Mesenchymal stem cell (in vitro differentiated cells and primary cell): ENCODE results near the gene GNAT2.

Experiments
- DNase-seq: peaks from one replicate; pipeline ENCODE4 v3.0.0-alpha.2; 2013
- H2AFZ ChIP-seq: one replicate; pipeline ENCODE4 v1.6.1; 2013; ENCODE audit warnings: low read depth, mild to moderate bottlenecking, control low read depth, inconsistent platforms, low read length, moderate library complexity
- H2AK5ac ChIP-seq: 2 replicates; pipeline ENCODE4 v1.6.1; 2013; ENCODE audit warnings: low read length, moderate library complexity, mild to moderate bottlenecking, inconsistent platforms; ENCODE audit not compliant: severe bottlenecking
- H2BK120ac ChIP-seq: one replicate; pipeline ENCODE4 v1.6.1; 2013; ENCODE audit warnings: low read depth, mild to moderate bottlenecking, inconsistent platforms, low read length, moderate library complexity
- H2BK12ac ChIP-seq, 2 experiments: one replicate each; pipeline ENCODE4 v1.6.1; 2013; ENCODE audit warnings: inconsistent platforms in 2 of 2, low read length in 2 of 2, mild to moderate bottlenecking in 2 of 2, moderate library complexity in 2 of 2, control low read depth in 1 of 2
- H2BK15ac ChIP-seq: one replicate; pipeline ENCODE4 v1.6.1; 2013; ENCODE audit warnings: mild to moderate bottlenecking, low read depth, inconsistent platforms; ENCODE audit not compliant: poor library complexity, severe bottlenecking
- H2BK5ac ChIP-seq: 2 replicates; pipeline ENCODE4 v1.6.1; 2013; ENCODE audit warnings: low read depth, mild to moderate bottlenecking, low read length, control low read depth, inconsistent platforms; ENCODE audit not compliant: poor library complexity, severe bottlenecking
- H3K14ac ChIP-seq, 2 experiments: one replicate each; pipeline ENCODE4 v1.6.1; 2013; ENCODE audit warnings: inconsistent platforms in 2 of 2, low read length in 2 of 2, control low read depth in 1 of 2, mild to moderate bottlenecking in 1 of 2, moderate library complexity in 1 of 2
- H3K18ac ChIP-seq, 2 experiments: one replicate each; pipeline ENCODE4 v1.6.1; 2013; ENCODE audit warnings: inconsistent platforms in 2 of 2, low read length in 2 of 2, control low read depth in 1 of 2, low read depth in 1 of 2, mild to moderate bottlenecking in 1 of 2
- H3K23ac ChIP-seq, 2 experiments: one replicate each; pipeline ENCODE4 v1.6.1; 2013; ENCODE audit warnings: inconsistent platforms in 2 of 2, low read length in 2 of 2, mild to moderate bottlenecking in 2 of 2, moderate library complexity in 2 of 2, control low read depth in 1 of 2
- H3K27ac ChIP-seq: 2 replicates; pipeline ENCODE4 v1.5.1; 2013; ENCODE audit warnings: mild to moderate bottlenecking, moderate library complexity, low read length, control low read depth, inconsistent platforms; ENCODE audit not compliant: poor library complexity, severe bottlenecking
- H3K27me3 ChIP-seq, 2 experiments: 2 replicates each; pipeline versions ENCODE4 v1.6.1 to v1.7.0; 2013; ENCODE audit warnings: low read length in 2 of 2, mild to moderate bottlenecking in 2 of 2, moderate library complexity in 2 of 2, control low read depth in 1 of 2, inconsistent platforms in 1 of 2; ENCODE audit not compliant: control insufficient read depth in 1 of 2, insufficient read depth in 1 of 2
- H3K36me3 ChIP-seq, 2 experiments: 2 replicates each; pipeline versions ENCODE4 v1.6.1 to v1.7.0; 2013; ENCODE audit warnings: low read length in 2 of 2, control low read depth in 1 of 2, inconsistent platforms in 1 of 2, low read depth in 1 of 2, mild to moderate bottlenecking in 1 of 2; ENCODE audit not compliant: insufficient read depth in 2 of 2, control insufficient read depth in 1 of 2
- H3K4ac ChIP-seq, 2 experiments: one replicate each; pipeline ENCODE4 v1.6.1; 2013; ENCODE audit warnings: inconsistent platforms in 2 of 2, low read length in 2 of 2, mild to moderate bottlenecking in 2 of 2, moderate library complexity in 2 of 2, control low read depth in 1 of 2, low read depth in 1 of 2
- H3K4me1 ChIP-seq: 2 replicates; pipeline ENCODE4 v1.6.1; 2013; ENCODE audit warnings: low read depth, low read length, control low read depth; ENCODE audit not compliant: control insufficient read depth, insufficient read depth
- H3K4me2 ChIP-seq: 2 replicates; pipeline ENCODE4 v1.6.1; 2013; ENCODE audit warnings: low read length, mild to moderate bottlenecking, inconsistent platforms; ENCODE audit not compliant: poor library complexity, severe bottlenecking
- H3K4me3 ChIP-seq, 2 experiments: 2 replicates each; pipeline versions ENCODE4 v1.5.1 to v1.7.0; 2013; ENCODE audit warnings: low read length in 2 of 2, mild to moderate bottlenecking in 2 of 2, control low read depth in 1 of 2, low read depth in 1 of 2; ENCODE audit not compliant: insufficient read depth in 1 of 2
- H3K79me1 ChIP-seq: replicated peaks from 2 replicates; pipeline ENCODE4 v1.6.1; 2013; ENCODE audit warnings: mild to moderate bottlenecking, control low read depth, low read length, inconsistent platforms; ENCODE audit not compliant: poor library complexity, severe bottlenecking
- H3K9ac ChIP-seq: 2 replicates; pipeline ENCODE4 v1.7.0; 2013; ENCODE audit warnings: mild to moderate bottlenecking, low read length, moderate library complexity
- H3K9me3 ChIP-seq: 2 replicates; pipeline ENCODE4 v1.7.0; 2013; ENCODE audit warnings: mild to moderate bottlenecking, low read length; ENCODE audit not compliant: control insufficient read depth
- H4K8ac ChIP-seq: one replicate; pipeline ENCODE4 v1.6.1; 2013; ENCODE audit warnings: inconsistent platforms, mild to moderate bottlenecking, low read length, moderate library complexity
- H4K91ac ChIP-seq: one replicate; pipeline ENCODE4 v1.6.1; 2013; ENCODE audit warnings: mild to moderate bottlenecking, low read length, inconsistent platforms
- WGBS: methylation state at CpG from one replicate; pipeline ENCODE4 v1.1.7; 2013; ENCODE audit warnings: mixed read lengths; 5-methylcytosine and 5-hydroxymethylcytosine counted together

Gene GNAT2

GRCh38 chr1:109567877-109568672, 51.3 kb downstream of the GNAT2 start:
- no peak overlapping the region for H3K14ac ChIP-seq
- H2AFZ ChIP-seq: no peak overlapping the region
- peaks cover 8% of the 10 kb centered on the region for H3K4me1 ChIP-seq
- H4K8ac ChIP-seq: no peak overlapping the region
- H3K79me1 ChIP-seq: no peaks in the 10 kb centered on the region
- H3K36me3 ChIP-seq: no peaks in the 10 kb centered on the region
- H3K4ac ChIP-seq: no peak overlapping the region
- H2BK15ac ChIP-seq: no peak overlapping the region
- no peak overlapping the region for H3K18ac ChIP-seq
- H3K27ac ChIP-seq: peak overlapping the region; percentile 32
- H3K9me3 ChIP-seq: no peaks in the 10 kb centered on the region
- no peak overlapping the region for H3K9ac ChIP-seq
- H3K4me3 ChIP-seq: no peak overlapping the region
- DNase-seq: no peak
- no peak overlapping the region for H2BK5ac ChIP-seq
- H3K23ac ChIP-seq: no peak overlapping the region
- H4K91ac ChIP-seq: no peak overlapping the region
- no CpG with 5 or more reads among the region's 4 CpGs for WGBS
- H3K27me3 ChIP-seq: no peaks in the 10 kb centered on the region
- H2BK12ac ChIP-seq: no peak overlapping the region
- H3K4me2 ChIP-seq: no peak overlapping the region
- H2AK5ac ChIP-seq: no peak overlapping the region
- no peak overlapping the region for H2BK120ac ChIP-seq

GRCh38 chr1:109566982-109567381, 52.4 kb downstream of the GNAT2 start:
- no peak for DNase-seq
- Histone ChIP-seq H3K27me3 (no peaks in the 10 kb centered on the region), H3K18ac (no peak overlapping the region), H3K79me1 (no peaks in the 10 kb centered on the region), H4K8ac (no peak overlapping the region), H3K9ac (no peak overlapping the region), H4K91ac (no peak overlapping the region), H3K27ac (peak overlapping the region; percentile 31), H3K4me3 (no peak overlapping the region), H3K9me3 (no peaks in the 10 kb centered on the region), H3K4me2 (no peak overlapping the region), H2BK120ac (no peak overlapping the region), H3K36me3 (no peaks in the 10 kb centered on the region), H3K23ac (no peak overlapping the region), H3K14ac (no peak overlapping the region), H2BK12ac (no peak overlapping the region), H2BK5ac (no peak overlapping the region), H3K4me1 (peaks cover 9% of the 10 kb centered on the region), H2AFZ (no peak overlapping the region), H2BK15ac (no peak overlapping the region), H2AK5ac (no peak overlapping the region), H3K4ac (no peak overlapping the region)
- WGBS: 100% methylated on average over 1 of the region's 1 CpG

GRCh38 chr1:109565241-109565640, 54.2 kb downstream of the GNAT2 start:
- H3K23ac ChIP-seq: no peak overlapping the region
- no peak overlapping the region for H3K27ac ChIP-seq
- H2BK5ac ChIP-seq: no peak overlapping the region
- no peak overlapping the region for H2BK15ac ChIP-seq
- WGBS: no CpG with 5 or more reads among the region's 3 CpGs
- H2AFZ ChIP-seq: no peak overlapping the region
- no peak overlapping the region for H3K4ac ChIP-seq
- no peak overlapping the region for H4K8ac ChIP-seq
- no peak overlapping the region for H3K18ac ChIP-seq
- peaks cover 12% of the 10 kb centered on the region for H3K4me1 ChIP-seq
- H3K79me1 ChIP-seq: no peaks in the 10 kb centered on the region
- H3K9me3 ChIP-seq: no peaks in the 10 kb centered on the region
- H2AK5ac ChIP-seq: no peak overlapping the region
- H3K9ac ChIP-seq: no peak overlapping the region
- no peak overlapping the region for H3K4me2 ChIP-seq
- no peak overlapping the region for H3K4me3 ChIP-seq
- no peaks in the 10 kb centered on the region for H3K27me3 ChIP-seq
- H2BK120ac ChIP-seq: no peak overlapping the region
- DNase-seq: no peak
- H4K91ac ChIP-seq: no peak overlapping the region
- H3K36me3 ChIP-seq: no peaks in the 10 kb centered on the region
- no peak overlapping the region for H2BK12ac ChIP-seq
- H3K14ac ChIP-seq: no peak overlapping the region

- Histone ChIP-seq H4K91ac (no peak overlapping the region), H2AK5ac (peak overlapping the region; percentile 17), H3K27ac (no peak overlapping the region), H2BK120ac (no peak overlapping the region), H3K36me3 (no peaks in the 10 kb centered on the region), H2BK15ac (no peak overlapping the region), H3K18ac (peak overlapping the region in 1 of 2 experiments; percentile 21), H2BK5ac (no peak overlapping the region), H2AFZ (no peak overlapping the region), H3K4me1 (peaks cover 12% of the 10 kb centered on the region), H3K9me3 (no peaks in the 10 kb centered on the region), H3K27me3 (no peaks in the 10 kb centered on the region), H3K4me2 (no peak overlapping the region), H2BK12ac (no peak overlapping the region), H3K23ac (no peak overlapping the region), H3K14ac (no peak overlapping the region), H3K4me3 (no peak overlapping the region), H4K8ac (no peak overlapping the region), H3K4ac (no peak overlapping the region), H3K79me1 (no peaks in the 10 kb centered on the region), H3K9ac (no peak overlapping the region)
- DNase-seq: no peak
- 82% methylated on average over 7 of the region's 7 CpGs for whole genome bisulfite sequencing
These were observed 55.1 kb downstream of the GNAT2 start for GRCh38 chr1:109564194-109564878.
